Umbilical cord (tissue), 2 donors: ENCODE measurements around the gene HIBCH. TPM values are rescaled to one million over a fixed set of nuclear protein-coding genes. Genes with fewer than 3 reads are reported as not detected.
A peak's percentile ranks its signal among the peaks of the same experiment; 100 is the strongest.

ENCODE experiments used
- DNase-seq: peaks from one replicate; pipeline ENCODE4 v3.0.0-alpha.2; 2015; ENCODE audit warnings: low spot score
- total RNA-seq: library from RNA; depleted of rRNA; stranded (reverse); fragments of >200 nt; gene quantifications from one replicate; pipeline ENCODE4 v1.2.3, GENCODE V29; 2014; ENCODE audit warnings: low replicate concordance; ENCODE audit not compliant: insufficient read depth

HIBCH gene
- total RNA-seq, 1 donor from 2014 or later = 15.2 TPM

DNA sequence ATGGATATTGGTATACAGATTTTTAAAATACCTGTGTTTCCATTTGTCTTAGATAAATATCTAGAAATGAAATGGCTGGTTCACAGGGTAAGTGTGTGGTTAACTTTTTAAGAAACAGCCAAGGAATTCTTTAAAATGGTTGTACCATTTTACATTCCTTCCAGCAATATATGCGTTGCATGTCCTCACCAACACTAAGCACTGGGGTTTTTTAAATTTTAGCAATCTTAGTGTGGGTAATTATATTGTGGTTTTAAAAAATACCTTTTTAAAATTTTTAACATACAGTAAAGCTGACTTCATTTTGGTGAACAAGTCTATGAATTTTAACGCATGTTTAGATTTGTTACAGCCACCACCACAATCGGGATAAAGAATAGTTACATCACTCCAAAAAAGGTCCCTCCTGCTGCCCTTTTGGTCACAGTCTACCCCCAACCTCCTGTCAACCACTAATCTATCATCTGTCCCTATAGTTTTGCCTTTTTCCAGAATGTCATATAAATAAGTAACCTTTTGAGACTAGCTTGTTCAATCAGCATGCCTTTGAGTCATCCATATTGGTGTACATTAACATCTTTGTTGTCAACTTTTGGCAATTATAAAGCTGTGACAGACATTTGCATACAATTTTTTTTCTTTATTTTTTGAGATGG lies 129.0 kb downstream of the HIBCH start:
- DNase-seq = no peak

DNA sequence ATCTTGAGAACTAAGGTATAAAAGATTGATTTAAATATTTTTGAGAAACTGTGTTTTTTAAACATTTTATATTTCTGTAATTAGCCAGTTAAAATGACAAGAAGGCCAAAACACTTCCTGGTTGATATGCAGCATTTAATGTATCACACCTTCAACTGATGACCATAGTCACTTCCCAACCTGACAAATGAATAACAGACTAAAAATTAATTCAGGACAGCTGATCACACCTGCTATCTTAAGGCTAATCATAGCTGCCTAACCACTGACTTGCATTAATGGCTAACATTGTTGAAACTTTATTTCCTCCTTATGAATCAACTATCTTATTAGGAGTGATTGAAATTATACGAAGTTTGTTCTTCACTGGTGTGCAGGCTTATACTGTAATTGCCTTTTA lies 131.3 kb downstream of the HIBCH start:
- DNase-seq = no peak

DNA sequence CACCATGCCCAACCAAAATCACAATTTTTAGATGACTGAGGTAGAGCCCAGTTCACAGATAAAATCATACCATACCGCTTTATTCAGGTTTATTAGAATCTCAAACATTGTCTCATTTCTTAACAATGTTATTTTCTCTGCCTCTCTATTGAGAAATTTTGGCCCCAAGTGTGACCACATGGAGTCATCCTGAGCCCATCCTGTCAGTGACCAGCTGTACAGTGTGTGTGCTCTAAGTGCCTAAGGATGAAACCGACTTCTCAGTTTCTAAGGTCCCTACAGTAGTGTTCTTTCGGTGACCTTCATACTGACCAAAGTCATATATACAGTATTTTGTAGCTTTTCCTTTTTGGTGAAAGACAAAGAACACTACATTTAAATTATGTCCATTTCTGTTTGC lies 133.4 kb downstream of the HIBCH start:
- no peak for DNase-seq

DNA sequence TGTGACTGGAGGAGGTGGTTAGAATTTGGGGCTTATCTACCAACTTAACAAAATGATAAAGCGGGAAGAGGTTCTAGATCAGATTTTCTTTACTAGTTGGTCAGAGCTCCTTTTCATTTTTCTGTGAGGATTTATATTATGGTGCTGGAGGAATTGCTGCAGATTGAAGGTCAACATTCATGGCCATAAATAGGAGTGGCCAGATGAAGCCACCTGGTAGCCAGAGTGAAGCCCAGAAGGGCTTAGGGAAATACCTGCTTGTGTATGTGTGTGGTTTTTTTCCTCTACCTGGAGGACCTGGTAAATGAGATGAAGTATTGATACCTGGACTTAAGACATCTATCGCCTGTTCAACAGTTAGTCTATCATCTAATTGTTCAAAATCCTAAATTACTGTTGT lies 134.2 kb downstream of the HIBCH start:
- no peak for DNase-seq

DNA sequence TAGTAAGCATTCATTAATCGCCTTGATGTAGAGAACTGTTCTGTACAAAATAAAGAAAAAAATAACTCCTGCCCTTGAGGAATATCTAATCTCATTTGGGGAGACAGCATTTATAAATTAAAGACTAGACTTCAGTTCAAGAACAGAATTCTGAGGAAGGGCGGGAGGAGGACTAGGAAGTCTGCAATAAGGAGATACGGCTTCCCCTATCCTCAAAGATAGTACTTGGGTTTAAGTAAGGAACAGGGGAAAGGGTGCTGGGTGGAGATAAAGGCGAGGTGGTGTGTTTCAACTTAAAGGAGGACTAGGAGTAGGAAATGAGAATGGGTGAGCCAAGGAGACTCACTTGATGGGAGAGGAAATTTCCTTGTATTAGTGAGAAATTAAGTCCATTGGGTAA lies 135.2 kb downstream of the HIBCH start:
- DNase-seq = no peak

DNA sequence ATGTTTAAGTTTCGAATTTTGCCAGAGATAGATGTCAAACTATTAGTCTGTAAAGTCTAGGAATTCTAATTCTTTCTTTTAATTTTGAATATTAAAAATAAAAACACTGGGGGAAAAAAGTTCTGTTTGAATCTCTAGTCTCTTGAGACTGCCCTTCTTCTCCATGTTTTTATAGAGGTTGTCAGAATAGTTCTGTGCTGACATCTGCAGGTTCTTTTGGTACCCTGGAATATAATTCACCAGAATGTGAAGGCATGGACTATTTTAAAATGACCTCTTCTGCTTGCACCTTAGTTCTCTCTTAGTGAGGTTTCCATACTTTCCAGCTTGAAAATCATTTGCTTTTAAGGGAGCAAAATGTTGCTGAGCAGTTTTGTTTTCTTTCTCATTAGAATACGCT lies 136.1 kb downstream of the HIBCH start:
- DNase-seq = no peak

DNA sequence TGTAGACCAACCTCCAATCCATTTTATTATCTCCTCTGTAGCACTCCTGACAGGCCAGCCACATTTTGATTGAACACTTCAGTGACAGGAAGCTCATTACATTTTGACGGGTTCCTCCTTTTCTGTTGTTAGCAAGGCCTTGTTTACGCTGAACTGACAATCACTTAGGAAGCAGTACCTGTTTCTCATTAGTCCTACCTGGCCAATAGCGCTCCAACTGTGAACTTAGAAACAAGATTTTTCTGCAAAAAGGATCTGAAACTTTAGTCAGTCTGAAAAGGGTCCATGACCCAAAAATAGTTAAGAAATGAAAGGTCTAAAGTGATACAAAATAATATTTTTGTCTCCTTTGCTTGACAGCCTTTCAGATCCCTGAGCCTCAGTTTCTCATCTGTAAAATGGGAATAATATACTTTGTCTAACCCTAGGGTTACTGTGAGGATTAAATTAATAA lies 137.5 kb downstream of the HIBCH start:
- DNase-seq = no peak

DNA sequence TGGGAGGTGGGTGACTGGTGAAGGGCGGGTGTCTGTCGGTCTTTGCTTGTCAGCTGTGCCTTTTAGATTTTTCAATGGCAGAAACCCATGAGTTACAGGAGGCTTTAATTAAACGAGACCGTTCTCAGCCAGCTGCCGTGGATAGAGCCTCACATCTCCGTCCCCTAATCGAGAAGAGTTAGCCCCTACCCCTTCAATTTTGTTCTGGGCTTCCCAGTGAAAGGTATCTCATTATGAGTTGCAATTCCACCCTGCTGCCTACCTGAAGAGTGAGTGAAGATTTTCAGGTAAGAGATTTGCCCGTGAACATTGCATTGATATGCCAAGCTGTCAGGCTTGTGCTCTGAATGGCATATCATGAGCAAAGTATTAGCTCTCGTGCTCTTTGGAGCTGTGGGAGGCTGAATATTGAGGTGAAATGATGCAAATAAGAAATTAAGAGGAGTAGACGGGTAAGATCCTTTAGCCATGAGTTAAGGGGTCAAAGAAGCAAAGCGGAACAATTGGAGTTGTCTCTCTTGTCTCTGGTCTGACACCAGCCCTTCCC lies 138.4 kb downstream of the HIBCH start:
- DNase-seq = peak; percentile 5

DNA sequence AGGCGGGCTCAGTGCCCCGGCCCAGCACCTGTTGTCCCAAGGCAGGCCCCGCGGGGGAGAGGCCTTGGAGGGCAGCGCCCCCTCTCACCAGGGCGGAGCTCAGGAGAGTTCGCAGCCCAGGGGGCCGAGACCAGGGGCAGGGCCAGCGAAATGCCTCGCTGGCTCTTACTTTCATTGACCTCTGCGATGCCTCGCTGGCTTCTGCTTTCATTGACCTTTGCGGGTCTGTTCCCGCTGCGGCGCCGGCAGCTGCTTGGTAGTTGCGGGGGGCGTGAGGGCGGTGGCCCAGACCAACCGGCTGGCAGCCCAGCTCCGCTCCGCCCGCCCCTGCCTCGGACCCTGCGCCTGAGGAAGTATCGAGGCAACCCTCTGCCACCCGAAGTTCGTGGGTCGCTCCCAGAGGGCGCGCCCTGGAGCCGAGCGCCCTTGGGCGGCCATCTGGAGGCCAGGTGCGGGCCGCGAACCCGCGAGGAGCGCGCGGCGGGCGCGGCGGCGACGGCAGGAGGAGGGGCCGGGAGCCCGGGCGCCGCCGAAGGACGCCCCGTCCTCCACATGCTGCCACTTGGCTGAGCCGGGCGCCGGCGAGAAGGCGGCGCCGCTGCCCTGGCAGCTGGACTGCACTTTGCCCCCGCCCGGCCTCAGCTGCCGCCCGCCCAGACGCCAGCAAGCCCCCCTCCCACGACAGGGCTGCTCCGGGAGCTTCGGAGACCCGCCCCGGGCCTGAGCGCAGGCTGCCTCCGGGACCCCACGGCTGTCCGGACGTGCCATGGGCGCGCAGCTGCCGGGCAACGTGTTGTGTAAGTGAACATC lies 139.1 kb downstream of the HIBCH start:
- peak; percentile 37 for DNase-seq

DNA sequence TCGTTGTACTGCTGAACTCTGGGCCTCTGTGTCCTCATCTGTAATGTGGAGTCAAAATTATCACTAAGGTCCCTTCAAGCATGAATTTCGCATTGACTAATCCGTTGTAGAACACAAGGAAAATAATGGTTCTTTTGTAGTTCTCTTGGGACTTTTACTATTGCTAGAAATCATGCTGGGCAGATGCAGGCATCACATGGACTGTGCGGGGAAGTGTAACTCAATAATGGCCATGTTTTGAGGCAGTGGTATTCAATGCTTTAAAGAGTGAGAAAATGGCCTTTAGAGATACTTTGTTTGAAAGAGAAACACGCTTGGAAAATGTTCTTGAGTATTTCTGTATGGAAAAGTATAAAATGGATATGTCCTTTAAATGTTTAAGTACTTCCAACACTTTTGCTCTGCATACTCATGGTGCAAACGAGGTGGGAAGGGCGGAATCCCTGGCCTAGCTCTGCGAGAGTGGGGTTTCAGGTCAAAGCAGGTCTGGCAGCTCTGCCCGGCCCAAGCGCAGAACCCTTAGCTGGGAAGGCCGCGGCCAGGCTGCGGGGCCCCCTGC lies 139.8 kb downstream of the HIBCH start:
- DNase-seq = no peak

DNA sequence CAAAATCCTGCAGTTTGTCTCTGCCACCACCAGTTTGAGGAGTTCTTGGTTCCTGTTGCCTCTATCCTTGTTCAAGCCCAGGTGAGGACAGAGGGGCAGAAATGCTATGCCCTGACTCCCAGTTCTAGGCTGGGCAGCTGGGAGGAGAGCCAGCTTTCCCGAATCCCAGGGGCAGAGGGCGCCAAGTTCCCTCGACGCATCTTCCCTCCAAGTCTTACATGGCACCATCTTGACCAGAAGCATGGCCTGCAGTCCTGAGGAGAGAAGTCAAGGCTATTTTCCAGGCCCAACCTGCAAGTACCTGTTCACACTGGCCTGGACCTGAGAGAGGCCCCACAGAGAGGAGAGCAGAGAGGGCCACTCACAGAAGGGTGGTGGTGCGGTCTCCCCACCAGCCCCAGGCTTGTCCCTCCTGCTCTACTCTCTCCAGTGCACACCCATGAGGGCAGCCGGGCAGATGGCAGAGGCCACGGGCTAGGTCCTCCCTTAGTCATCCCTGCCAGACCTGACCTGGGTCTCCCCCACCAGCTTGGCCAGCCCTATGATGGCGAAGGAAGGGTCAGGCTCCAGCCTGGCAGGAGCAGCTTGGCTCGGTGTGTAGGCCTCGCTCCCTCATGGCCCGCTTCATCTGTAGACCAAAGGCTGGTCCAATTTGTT lies 141.4 kb downstream of the HIBCH start:
- DNase-seq = no peak

DNA sequence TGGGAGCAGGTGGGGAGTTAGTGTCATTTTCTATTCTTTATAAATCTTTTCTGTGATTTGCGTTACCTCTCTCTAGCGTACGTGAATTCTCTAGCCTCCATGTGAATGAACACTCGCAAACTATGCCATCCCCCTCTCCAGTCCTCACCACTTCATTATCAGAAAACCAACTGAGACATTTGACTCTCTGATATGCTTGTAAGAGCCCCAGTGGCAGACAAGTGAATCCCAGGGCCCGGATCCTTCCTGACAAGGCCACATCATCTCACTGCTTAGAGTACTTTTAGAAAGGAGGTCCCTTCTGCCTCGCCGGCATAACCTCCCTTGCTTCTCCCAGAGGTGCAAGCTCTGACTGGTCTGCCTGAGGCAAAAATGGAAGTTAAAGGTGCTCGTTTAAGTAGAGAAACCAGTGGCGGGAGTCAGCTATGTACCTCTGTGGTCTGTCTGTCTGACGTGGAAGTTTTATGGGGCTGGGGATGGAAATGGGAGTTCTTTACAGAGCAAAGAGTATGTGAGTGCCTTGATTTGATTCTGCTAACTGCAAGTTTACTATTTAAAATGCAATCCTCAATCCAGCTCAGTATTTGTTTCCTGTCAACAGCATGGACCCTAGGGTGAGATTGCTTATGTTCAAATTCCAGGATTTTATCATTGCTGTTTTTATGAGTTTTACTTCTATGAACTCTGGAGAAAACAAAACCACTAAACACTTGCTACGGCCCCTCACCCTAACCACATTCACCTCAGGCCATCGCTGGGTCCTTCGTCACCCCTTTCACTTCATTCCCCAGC lies 142.2 kb downstream of the HIBCH start:
- peak; percentile 15 for DNase-seq

DNA sequence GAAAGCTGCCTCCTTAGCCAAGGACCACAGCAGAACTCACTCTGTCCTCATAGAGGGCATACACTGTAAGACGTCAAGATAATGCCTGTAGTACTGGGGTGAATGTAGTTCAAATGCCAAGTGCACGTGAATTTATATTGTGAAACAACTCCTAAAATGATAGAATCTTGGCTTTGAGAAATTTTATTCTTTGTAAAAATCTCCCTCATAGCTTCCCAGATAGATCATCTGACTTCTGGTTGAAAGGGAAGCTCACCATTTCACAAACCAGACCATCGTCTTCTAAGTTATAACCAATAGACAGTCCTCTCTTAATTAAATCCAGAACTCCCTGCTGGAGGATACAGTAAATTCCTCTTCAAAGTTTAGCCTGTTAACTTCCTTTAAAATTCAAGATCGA lies 146.2 kb downstream of the HIBCH start:
- DNase-seq = peak; percentile 22

DNA sequence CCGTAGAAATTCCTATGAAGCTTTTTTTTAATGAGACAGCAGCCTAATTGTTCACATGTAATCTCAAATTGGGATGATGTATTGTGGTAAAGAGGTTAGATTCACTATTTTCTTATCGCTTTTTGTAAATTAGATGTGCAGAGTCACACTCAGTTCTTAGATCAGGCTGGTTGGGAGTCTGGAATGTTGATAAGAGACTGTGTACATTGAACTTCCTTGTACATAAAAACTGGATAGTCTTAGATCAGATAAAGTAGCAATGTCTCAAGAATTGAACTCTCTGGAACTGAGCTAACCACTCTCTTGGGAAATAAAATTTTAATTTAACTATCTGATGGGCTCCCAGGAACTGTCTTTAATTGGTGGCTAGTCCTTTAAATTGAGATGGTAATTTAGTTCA lies 149.0 kb downstream of the HIBCH start:
- no peak for DNase-seq

DNA sequence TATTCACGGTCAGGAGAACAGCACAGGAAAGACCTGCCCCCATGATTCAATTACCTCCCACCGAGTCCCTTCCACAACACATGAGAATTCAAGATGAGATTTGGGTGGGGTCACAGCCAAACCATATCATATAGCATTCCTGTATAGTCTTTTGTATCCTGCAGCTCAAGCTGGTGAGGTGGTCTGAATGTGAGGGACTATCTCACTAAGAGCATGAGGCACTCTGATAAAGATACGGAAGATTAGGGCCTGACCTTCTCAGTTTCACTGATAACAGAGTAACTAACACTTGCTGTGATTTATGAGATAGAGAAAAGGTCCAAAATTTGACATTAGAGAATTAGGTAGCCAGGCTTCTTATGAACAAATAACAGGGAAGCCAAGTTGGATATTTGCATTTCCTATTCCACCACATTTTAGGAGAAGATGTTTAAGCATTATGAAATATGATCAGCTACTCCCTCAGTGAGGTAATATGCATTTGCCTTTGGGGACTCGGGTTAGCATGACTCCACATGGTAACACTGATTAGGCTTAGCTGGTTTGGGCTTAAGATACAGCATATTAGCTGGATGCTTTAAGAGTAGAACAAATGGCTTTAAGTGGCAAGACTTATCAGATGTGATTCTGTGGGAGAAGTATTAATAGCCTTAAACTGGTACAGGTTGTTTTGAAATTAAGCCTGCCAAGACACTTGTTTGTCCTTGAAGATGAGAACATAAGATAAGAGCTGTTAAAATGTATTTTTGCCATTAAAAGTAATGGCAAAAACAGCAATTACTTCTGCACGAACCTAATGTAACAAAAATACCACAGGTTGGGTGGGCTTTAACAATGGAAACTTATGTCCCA lies 150.2 kb downstream of the HIBCH start:
- no peak for DNase-seq

DNA sequence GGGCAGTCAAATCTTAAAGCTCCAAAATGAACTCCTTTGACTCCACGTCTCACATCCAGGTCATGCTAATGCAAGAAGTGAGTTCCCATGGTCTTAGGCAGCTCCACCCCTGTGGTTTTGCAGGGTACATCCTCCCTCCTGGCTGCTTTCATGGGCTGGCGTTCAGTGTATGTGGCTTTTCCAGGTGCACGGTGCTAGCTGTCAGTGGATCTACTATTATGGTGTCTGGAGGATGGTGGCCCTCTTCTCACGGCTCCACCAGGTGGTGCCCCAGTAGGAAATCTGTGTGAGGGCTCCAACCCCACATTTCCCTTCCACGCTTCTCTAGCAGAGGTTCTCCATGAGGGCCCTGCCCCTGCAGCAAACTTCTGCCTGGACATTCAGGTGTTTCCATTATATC lies 151.9 kb downstream of the HIBCH start:
- no peak for DNase-seq

DNA sequence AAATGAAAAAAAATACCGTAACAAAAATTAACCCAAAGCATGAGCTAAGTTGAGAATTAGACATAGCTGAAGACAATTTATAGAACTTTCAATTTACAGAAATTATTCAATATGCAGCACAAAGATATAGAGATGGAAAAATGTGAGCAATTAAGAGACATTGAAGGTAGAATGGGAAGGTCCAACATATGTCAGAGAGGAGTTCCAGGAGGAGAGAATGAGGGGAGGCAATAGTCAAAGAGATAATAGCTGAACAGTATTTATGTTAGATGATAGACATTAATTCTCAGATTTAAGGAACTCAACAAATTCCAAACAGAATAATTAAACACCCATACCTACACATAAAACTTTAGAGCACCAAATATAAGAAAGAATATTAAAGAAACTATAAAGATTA lies 154.1 kb downstream of the HIBCH start:
- no peak for DNase-seq

DNA sequence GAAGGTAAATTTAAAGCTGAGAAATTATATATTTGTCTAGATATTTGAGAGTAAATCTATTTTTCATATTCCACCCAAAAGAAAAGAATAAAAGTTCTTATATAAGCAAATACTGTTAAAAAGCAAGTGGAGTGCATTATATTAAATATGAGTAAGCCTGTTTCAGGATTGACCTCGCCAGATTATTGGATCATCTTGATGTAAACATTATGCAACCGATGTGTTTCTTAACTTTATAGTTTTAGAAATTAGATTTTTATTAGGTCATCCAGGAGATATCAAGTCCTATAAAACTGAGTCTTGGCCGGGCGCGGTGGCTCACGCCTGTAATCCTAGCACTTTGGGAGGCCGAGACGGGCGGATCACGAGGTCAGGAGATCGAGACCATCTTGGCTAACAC lies 156.8 kb downstream of the HIBCH start:
- no peak for DNase-seq

DNA sequence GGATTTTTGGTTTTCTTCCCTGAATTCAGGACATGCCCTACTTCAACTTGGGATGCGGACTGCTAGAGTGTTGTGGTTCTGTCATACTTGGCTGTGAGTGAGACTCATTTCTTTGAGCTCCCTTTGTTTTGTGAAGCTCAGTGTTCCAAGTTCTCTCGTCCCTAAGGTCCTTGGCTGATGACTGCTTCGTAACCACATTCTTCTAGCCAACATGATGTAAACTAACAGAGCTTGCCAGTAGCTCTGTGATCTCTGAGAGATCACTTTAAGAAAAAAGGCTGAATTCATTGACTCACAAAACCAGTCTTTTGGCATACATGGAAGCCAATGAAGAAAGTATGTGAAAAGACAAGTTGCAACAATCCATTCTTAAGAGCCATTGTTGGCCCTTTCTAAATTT lies 160.2 kb downstream of the HIBCH start:
- no peak for DNase-seq

DNA sequence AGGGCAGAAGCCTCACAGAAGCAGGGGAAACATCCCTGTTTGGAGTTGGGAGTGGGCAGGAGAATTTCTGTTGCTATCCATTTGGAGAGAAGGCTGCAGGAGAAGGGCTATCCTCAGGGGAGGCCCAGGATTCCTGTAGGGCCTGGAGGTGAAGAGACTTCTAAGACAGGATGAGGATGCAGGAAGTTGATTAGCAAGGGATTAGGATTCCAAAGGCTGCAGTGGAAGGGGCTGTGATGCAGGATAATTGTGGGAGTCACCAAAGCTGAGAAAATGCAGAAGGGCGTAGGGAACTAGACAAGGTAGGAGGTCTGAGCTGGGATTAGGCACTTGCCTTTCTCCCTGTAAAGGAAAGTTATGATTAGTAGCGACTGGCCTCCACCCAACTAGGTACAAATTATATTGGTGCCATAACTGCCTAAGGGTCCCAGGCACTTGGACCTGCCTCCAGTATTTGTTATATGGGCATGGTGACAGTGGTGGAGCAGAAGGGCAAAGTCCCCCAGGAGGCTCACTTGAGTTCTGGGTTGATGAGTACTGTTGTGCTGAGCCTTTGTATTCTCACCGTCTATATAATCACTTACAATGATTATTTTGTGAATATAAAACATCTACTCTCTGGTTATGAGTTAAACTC lies 160.7 kb downstream of the HIBCH start:
- no peak for DNase-seq
